Measurements from ENCODE around the gene ZNF331.
A peak's percentile ranks its signal among the peaks of the same experiment; 100 is the strongest.

Gene ZNF331

DNA sequence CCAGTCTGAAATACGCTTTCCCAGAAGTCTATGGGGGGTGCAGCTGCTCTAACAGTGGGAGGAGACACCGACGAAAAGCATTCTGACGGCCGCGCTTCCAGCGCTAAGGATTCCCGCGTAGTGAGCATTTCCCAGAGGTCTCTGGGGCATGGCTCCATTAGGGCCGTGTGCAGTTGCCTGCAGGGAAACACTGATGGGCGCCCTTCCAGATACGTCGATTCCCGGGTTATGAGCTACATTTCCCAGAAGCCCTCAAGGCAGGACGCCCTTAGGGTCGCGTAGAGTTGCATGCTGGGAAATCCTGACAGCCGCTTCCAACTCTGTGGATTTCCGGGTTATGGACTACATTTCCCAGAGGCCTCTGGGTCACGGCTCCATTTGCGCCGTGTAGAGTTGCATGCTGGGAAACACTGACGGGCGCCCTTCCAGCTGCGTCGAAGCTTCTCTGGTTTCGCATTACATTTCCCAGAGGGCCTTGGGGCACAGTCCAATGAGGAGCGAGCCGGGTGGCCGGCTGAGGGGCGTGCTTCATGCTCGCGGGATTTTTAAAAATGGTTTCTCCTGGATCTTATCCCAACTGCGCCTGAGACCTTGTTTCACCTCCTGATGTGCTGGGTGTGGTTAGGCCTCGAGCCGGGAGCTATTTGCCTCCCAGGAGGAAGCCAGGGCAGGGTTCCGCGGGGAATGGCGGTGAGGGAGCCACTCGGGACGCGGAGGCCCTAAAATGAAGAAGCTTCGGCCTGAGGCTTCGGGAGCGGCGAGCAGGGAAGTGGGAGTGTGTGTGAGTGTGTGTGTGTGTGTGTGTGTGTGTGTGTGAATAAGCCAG lies 17.2 kb upstream of the ZNF331 start:
- peak; percentile 53 to 77 (median 71) for DNase-seq (ENCODE audit: low read depth in 4 of 4, low spot score in 1 of 4)

DNA sequence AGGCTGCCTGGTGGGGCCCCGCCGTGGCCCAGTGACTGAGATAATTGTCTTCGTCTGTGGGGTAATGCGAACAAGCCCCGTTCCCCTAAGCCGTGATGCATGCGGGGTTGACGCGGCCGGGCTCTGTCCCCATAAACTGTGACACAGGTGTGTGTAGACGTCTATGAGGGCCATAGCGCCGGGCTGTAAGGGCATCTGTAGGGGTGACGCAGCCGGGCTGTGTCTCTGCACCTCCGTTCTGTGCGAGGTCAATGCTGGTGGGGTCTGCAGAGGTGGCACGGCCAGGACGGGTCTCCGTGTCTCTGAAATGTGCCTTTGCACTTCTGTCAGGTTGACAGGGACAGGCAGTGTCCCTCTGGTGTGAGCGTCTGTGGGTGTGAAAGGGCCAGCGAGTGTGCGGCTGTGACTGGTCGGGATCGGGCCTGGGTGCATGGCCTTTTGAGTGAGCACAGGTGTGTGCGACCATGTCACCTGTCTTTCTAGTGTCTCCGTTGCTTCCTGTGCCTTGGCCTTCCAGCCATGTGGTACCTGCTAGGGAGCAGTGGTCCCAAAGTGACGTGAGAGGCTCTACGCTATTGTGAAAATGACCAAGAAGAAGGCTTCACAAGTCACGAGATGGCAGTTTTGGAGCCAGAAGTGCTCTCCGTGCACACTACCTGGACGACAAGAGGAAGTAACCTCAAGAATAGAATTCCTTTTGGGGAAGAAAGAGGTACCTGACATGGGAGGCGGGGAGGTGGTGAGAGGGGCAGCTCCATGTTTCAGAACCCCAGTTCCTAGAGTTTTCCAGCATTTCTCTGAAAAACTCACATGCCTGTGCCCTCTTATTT lies 16.4 kb upstream of the ZNF331 start:
- DNase-seq (ENCODE audit: low read depth in 4 of 4, low spot score in 1 of 4) = no peak

DNA sequence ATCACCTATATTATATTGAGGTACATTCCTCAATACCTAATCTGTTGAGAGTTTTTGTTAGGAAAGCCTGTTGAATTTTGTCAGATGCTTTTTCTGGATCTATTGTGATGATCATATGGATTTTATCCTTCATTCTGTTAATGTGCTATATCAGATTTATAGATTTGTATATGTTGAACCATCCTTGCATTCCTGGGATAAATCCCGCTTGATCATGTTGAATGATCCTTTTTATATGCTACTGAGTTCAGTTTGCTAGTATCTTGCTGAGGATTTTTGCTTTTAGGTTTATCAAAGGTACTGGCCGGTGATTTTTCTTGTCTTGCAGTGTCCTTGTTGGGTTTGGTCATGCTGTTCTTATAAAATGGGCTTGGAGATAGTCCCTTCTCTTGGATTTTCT lies 12.0 kb upstream of the ZNF331 start:
- DNase-seq (ENCODE audit: low read depth in 4 of 4, low spot score in 1 of 4) = no peak

DNA sequence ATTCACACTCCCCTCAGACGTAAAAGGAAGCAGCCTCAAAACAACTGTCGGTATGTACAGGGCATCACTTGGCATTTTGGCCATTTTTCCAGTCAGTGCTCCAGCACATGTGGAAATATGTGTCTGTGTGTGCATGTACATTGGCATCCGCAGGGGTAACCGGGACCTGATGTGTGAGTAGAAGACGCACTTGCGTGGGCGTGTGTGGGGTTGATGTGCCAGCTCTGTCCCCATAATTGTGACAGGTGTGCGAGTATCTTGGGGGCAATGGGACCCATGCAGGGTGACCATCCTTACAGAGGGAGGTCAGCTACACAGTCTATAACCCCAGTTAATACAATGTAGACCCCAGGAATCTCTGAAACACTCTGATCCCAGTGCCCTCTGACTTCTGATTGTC lies 7.3 kb upstream of the ZNF331 start:
- no peak for DNase-seq (ENCODE audit: low read depth in 4 of 4, low spot score in 1 of 4)

DNA sequence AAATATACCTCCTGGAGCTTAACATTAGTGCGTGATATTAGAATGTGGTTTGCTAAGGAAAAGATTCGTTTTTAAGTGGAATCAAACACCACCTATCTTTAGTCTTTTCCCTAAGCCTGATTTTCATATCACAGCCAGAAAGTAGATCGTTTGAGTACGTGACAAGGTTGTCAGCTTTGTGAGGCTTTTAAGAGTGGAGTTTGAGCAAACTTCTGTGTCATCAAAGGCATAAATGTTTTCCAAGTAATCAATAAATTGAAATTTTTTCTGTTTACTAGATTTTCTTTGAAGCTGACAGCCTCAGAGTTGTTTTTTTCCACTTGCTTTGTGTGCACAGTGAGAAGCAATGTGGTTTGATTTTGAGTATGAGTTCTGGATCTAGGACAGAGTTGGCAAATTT lies 6.5 kb upstream of the ZNF331 start:
- no peak for DNase-seq (ENCODE audit: low read depth in 4 of 4, low spot score in 1 of 4)

DNA sequence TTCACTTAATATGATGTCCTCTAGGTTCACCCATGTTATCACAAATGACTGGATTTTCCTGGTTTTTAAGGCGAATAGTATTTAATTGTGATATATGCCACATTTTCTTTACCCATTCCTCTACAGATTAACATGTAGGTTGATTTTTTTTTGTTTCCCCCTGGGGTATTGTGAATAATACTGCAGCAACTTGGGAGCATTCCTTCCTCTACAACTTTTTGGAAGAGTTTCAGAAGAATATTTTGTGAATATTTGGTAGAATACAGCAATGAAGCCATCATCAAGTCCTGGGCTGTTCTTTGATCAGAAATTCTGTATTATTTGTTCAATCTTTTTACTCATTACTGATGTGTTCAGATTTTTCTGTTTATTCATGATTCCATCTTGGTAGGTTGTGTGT lies 5.6 kb upstream of the ZNF331 start:
- no peak for DNase-seq (ENCODE audit: low read depth in 4 of 4, low spot score in 1 of 4)

DNA sequence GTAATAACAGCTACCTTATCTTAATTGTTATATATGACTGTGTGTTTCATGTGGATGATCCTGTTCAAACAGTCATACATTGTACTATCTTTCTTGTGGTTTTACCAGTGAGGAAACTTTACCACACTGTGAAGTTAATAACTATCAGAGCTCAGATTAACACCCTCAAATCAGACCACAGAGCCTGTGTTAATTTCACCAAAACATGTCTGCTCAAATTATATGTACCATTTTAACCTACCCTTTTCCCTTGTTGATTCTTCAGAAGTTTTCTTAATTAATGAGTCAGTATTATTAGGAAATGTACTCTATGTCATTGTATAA lies 1.8 kb upstream of the ZNF331 start:
- DNase-seq (ENCODE audit: low read depth in 4 of 4, low spot score in 1 of 4) = no peak

DNA sequence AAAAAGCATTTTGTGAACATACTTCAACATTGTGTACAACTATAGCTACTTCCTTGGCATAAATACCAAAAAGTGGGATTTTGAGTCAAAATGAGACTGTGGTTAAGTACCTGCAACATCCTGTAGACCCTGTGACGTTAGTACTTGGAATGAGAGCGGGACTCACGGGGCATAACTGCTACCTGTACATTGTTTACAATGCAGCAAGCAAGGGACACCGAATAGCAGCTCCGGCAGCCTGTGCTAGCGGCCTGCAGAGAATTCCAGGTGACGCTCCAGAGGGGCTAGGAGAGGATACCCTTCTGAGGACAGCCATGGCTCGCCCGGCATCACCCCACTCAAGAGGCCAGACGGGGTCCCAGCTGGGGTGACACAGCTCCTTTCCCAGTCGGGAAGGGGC lies 824 bp upstream of the ZNF331 start:
- no peak for DNase-seq (ENCODE audit: low read depth in 4 of 4, low spot score in 1 of 4)

DNA sequence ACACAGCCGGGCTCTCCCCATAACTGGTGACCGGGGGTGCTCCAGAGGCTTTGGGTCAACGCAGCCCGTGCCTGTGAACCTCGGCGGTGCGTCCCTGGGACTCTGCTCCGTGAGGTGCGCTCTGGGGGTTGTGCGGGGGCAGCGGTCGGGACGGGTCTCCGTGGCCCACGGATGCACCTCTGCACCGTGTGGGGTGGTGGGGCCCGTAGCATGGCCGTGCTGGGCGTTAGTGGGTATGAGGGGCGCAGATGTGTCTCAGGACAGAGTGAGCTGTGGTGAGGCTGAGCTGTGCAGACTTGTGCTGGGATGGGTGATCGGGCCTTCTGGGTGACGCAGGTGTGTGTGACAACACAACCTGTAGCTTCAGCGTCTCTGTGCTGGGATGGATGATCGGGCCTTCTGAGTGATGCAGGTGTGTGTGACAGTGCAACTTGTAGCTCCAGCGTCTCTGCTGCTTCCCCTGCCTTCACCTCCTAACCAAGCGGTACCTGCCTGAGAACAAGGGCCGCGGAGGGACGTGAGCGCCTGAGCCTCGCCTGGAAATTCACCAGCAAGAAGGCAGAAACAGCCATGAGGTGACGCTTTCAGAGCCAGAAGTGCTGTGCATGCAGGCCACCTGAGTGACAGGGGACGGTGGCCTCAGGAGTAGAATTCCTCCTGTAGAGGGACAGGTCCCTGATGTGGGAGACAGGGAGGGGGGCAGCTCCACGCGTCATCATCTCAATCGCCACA lies 599 bp downstream of the ZNF331 start:
- DNase-seq (ENCODE audit: low read depth in 4 of 4, low spot score in 1 of 4) = no peak

DNA sequence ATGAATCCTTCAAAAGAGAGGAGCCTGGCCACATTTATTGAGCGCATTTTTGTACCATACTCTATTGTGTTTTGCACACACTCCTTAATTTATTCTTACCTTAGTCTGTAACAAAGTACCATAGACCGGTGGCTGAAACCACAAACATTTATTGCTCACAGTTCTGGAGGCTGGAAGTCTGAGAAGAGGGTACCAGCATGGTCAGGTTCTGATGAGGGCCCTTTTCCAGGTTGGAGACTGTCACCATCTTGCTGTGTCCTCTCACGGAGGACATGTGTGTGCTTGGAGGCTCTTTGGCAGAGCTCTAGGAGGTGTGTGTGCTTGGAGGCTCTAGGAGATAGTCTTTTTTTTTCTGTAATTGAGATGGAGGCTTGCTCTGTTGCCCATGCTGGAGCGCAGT lies 2.1 kb downstream of the ZNF331 start:
- DNase-seq (ENCODE audit: low read depth in 4 of 4, low spot score in 1 of 4) = no peak

DNA sequence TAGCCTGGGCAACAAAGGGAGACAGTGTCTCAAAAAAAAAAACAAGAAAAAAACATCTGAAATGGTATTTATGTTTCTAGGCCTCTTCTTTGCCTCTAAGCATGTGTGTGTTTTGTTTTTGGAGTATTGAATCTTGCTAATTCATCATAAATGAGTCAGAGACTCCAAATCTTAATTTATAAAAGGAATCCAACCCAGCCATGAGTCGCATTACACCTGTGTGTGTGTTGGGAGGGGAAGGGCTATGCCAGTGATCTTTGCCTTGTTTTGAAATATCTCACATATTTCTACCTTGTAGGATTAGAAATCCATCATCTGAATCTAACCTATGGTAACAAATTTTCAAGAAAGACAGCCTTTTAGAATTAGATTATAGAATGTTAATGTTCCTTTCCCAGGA lies 4.0 kb downstream of the ZNF331 start:
- no peak for DNase-seq (ENCODE audit: low read depth in 4 of 4, low spot score in 1 of 4)

DNA sequence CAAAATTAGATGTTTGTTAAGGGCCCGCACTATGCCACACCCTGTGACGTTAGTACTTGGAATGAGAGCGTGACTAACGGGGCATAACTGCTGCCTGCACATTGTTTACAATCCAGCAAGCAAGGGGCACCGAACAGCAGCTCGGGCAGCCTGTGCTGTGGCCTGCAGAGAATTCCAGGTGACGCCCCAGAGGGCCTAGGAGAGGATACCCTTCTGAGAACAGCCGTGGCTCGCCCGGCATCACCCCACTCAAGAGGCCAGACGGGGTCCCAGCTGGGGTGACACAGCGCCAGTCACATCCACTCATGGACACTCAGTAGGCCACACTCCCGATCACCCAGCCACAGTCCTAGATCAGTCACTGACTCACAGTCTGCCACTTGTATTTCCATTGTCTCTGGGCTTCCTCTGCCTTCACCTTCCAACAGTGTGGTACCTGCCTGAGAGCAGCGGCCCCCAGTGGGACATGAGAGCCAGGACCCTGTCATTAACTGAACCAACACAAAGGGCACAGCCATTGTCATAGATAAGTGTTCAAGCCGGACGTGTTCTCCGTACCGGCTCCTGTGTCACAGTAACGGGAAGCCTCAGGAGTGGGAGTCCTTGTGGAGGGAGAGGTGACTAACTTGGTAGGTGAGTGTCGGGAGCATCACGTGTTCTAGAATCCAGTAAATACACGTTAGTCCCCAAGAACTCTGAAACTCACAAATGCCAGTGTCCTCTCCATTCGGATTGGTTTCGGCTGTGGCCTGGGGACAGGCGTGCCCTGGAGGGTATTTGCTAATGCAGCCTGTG lies 7.5 kb downstream of the ZNF331 start:
- no peak for DNase-seq (ENCODE audit: low read depth in 4 of 4, low spot score in 1 of 4)

DNA sequence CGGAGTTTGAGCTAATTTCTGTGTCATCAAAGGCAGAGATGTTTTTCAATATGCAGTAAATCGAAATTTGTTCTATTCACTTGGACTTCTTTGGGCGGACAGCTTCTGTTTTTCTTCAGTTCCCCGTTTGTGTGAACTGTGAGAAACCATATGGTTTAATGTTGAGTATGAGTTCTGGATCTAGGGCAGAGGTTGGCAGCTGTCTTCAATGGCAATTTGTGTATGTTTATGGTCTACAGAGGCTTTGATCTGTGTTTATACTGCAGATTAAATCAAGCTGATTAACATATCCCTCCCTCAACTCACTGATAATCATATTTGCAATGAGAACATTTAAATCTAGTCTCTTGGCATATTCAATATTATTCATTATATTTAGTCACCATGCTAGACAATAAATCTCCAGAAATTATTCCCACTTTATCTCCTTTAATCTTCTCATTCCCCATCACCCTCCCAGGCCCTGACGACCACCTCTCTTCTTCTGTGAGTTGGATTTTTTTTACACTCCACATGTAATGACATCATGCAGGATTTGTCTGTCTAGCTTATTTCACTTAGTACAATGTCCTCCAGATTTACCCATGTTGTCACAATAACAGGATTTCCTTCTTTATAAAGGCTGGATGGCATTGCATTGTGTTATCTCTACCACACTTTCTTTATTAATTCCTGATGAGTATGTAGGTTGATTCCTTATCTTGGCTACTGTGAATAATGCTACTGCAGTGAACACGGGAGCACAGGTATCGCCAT lies 9.0 kb downstream of the ZNF331 start:
- DNase-seq (ENCODE audit: low read depth in 4 of 4, low spot score in 1 of 4) = no peak

DNA sequence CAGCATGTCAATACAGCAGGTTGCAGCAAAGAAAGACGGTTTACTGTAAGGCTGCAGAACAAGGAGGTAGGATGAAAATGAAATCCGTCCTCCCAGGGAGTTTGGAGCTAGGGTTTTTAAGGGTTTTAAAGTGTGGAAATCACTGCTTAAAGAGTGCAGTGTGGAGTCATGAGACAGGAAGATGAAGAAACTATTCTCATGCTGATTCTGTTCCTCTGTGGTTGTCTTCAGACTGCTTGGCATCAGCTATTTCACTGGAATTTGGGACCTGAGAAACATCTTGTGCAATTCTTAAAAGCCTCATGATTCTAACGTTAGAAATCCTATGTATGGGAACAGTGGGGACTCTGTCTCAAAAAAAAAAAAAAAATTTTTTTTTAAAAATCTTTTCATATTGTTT lies 11.4 kb downstream of the ZNF331 start:
- DNase-seq (ENCODE audit: low read depth in 4 of 4, low spot score in 1 of 4) = no peak

DNA sequence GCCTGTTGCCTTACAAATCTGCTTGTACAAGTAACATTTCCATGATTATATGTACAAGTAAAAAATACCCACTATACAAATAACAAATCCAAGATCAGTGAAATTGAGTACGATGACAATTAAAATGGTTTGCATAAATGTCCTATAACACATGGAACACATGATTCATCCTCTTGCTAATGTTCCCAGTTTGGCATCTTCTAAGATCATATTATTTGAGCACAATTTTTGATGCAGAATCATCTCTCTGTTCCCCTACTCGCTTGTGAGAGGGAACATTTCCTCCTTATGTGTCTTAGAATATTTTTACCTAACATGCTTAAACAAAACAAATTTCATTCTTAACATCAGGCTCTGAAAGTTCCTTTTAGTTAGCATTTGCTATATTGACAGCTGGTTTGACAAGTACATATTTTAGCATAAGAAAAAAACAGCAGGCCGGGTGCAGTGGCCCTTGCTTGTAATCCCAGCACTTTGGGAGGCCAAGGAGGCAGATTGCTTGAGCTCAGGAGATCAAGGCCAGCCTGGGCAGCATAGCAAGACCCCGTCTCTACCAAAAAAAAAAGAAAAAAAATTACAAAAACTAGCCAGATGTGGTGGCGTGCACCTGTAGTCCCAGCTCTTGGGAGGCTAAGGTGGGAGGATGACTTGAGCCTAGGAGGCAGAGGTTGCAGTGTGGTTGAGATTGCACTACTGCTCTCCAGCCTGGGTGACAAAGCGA lies 14.2 kb downstream of the ZNF331 start:
- DNase-seq (ENCODE audit: low read depth in 4 of 4, low spot score in 1 of 4) = no peak

DNA sequence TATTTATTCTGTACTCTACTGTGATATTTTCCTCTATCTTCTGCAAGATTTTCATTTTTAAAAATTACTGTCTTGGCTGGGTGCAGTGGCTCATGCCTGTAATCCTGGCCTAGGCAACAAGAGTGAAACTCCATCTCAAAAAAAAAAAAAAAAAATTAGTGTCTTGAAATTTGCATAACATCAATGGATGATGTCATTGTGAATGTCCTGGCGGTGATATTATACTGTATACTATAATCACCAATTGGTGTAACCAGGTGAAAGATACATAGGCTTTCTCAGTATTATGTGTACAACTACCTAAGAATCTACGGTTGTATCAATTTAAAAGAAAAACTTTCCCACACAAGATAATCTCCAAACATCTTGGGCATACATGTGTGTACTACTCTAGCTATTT lies 15.2 kb downstream of the ZNF331 start:
- no peak for DNase-seq (ENCODE audit: low read depth in 4 of 4, low spot score in 1 of 4)

DNA sequence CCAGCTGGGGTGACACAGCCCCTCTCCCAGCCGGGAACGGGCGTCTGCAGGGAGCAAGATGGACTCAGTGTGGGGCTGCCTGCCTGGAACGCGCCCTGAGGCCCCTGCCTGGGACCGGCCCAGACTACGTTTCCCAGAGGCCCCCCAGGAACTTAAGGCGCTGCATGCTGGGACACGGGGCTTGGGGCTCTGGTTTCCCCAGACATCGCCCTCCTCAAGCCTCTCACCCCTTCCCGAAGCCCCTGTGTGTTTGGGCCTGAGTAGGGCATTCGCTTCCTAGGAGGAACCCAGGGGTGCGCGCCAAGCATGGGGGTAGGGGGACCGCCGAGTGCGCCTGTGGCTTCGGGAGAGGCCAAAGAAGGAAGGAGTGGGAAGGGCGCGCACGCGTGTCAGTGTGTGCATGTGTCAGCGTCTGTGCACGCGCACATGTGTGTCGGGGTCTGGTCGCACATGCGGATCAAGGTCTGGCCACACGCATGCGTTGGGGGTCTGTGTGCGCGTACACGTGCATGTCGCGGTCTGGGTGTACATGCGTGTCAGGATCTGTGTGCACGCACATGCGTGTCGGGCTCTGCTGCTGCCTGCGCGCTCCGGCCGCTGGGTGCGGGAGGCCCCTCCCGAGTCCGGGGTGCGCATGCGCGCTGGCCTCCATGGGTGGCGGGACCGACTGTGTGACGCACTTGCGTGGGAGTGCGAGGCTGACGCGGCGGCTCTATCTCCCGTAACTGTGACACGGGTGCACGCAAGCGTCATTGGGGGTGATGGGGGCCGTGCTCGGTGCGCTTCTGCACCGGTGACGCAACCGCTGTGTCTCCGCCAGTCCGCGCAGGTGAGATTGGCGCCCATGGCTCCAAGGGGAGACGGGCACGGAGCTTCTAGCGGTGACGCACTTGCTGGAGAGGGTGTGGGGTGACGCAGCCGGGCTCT lies 16.2 kb downstream of the ZNF331 start:
- DNase-seq (ENCODE audit: low read depth in 4 of 4, low spot score in 1 of 4) = peak; percentile 75 to 84 (median 79)

DNA sequence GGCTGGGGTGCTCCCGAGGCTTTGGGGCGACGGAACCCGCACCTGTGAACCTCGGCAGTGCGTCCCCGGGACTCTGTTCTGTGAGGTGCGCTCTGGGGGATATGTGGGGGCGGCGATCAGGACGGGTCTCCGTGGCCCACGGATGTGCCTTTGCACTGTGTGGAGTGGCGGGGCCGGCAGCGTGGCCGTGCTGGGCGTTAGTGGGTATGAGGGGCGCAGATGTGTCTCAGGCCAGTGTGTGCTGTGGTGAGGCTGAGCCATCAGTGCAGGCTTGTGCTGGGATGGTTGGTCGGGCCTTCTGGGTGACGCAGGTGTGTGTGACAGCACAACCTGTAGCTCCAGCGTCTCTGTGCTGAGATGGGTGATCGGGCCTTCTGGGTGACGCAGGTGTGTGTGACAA lies 16.9 kb downstream of the ZNF331 start:
- DNase-seq (ENCODE audit: low read depth in 4 of 4, low spot score in 1 of 4) = no peak

DNA sequence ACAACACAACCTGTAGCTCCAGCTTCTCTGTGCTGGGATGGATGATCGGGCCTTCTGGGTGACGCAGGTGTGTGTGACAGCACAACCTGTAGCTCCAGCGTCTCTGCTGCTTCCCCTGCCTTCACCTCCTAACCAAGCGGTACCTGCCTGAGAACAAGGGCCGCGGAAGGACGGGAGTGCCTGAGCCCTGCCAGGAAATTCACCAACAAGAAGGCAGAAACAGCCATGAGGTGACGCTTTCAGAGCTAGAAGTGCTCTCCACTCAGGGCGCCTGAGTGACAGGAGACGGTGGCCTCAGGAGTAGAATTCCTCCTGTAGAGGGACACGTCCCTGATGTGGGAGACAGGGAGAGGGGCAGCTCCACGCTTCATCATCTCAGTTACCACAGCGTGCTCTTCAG lies 17.4 kb downstream of the ZNF331 start:
- DNase-seq (ENCODE audit: low read depth in 4 of 4, low spot score in 1 of 4) = no peak

All from stimulated activated CD4-positive, alpha-beta T cell treated with anti-CD3 and anti-CD28 coated beads, Interleukin-1b, Interleukin-23, amount 100 ng/mL, for 24 hours (primary cell).